Measurements from ENCODE around the gene TTC39B. TPM values are rescaled to one million over a fixed set of nuclear protein-coding genes. Genes with fewer than 3 reads are reported as not detected.
A peak's percentile ranks its signal among the peaks of the same experiment; 100 is the strongest.

The TTC39B gene
- total and polyA plus RNA-seq, 2 donors: 9.4 to 10.6 TPM

GRCh38 chr9:15144622-15145061 lies 162.4 kb downstream of the TTC39B start:
- Histone ChIP-seq H3K36me3 (ENCODE audit: control insufficient read depth in 2 of 2, insufficient read depth in 2 of 2, low read length in 1 of 2) (no peaks in the 10 kb centered on the region), H3K27ac (ENCODE audit: low read depth in 1 of 2, low read length in 1 of 2) (no peak overlapping the region), H3K4me1 (ENCODE audit: control insufficient read depth in 2 of 2, insufficient read depth in 2 of 2, low read length in 2 of 2) (peaks cover 0 to 16% of the 10 kb centered on the region in 2 donors), H3K4me3 (ENCODE audit: low read length in 2 of 2) (no peak overlapping the region), H3K27me3 (ENCODE audit: control insufficient read depth in 2 of 2, insufficient read depth in 1 of 2, low read length in 1 of 2) (no peaks in the 10 kb centered on the region), H3K9me3 (ENCODE audit: control insufficient read depth in 2 of 2, insufficient read depth in 1 of 2, low read length in 1 of 2) (no peaks in the 10 kb centered on the region)
- DNase-seq (ENCODE audit: low read depth in 6 of 9, low spot score in 9 of 9): no peak
- WGBS: 91% methylated on average over 4 of the region's 4 CpGs

- peak in 6 of 9 donors; percentile 56 to 84 (median 66) for DNase-seq (ENCODE audit: low read depth in 6 of 9, low spot score in 9 of 9)
- H3K9me3 ChIP-seq (ENCODE audit: control insufficient read depth in 2 of 2, insufficient read depth in 1 of 2, low read length in 1 of 2): no peaks in the 10 kb centered on the region
- H3K27me3 ChIP-seq (ENCODE audit: control insufficient read depth in 2 of 2, insufficient read depth in 1 of 2, low read length in 1 of 2): no peaks in the 10 kb centered on the region
- no peak overlapping the region for H3K27ac ChIP-seq (ENCODE audit: low read depth in 1 of 2, low read length in 1 of 2)
- peaks cover 0 to 16% of the 10 kb centered on the region in 2 donors for H3K4me1 ChIP-seq (ENCODE audit: control insufficient read depth in 2 of 2, insufficient read depth in 2 of 2, low read length in 2 of 2)
- 68% methylated on average over 6 of the region's 6 CpGs for WGBS
- H3K4me3 ChIP-seq (ENCODE audit: low read length in 2 of 2): no peak overlapping the region
- H3K36me3 ChIP-seq (ENCODE audit: control insufficient read depth in 2 of 2, insufficient read depth in 2 of 2, low read length in 1 of 2): no peaks in the 10 kb centered on the region
Observed at GRCh38 chr9:15142878-15143534, 164.0 kb downstream of the TTC39B start.

- DNase-seq (ENCODE audit: low read depth in 6 of 9, low spot score in 9 of 9): no peak
- Histone ChIP-seq H3K27ac (ENCODE audit: low read depth in 1 of 2, low read length in 1 of 2) (no peak overlapping the region), H3K9me3 (ENCODE audit: control insufficient read depth in 2 of 2, insufficient read depth in 1 of 2, low read length in 1 of 2) (peaks cover 0 to 5% of the 10 kb centered on the region in 2 donors), H3K36me3 (ENCODE audit: control insufficient read depth in 2 of 2, insufficient read depth in 2 of 2, low read length in 1 of 2) (no peaks in the 10 kb centered on the region), H3K4me1 (ENCODE audit: control insufficient read depth in 2 of 2, insufficient read depth in 2 of 2, low read length in 2 of 2) (peaks cover 4 to 30% of the 10 kb centered on the region in 2 donors), H3K27me3 (ENCODE audit: control insufficient read depth in 2 of 2, insufficient read depth in 1 of 2, low read length in 1 of 2) (no peaks in the 10 kb centered on the region), H3K4me3 (ENCODE audit: low read length in 2 of 2) (no peak overlapping the region)
- 99% methylated on average over 1 of the region's 1 CpG for WGBS
Observed at GRCh38 chr9:15140051-15140450, 167.0 kb downstream of the TTC39B start.

GRCh38 chr9:15139469-15139868 lies 167.5 kb downstream of the TTC39B start:
- Histone ChIP-seq H3K4me1 (ENCODE audit: control insufficient read depth in 2 of 2, insufficient read depth in 2 of 2, low read length in 2 of 2) (peaks cover 4 to 35% of the 10 kb centered on the region in 2 donors), H3K36me3 (ENCODE audit: control insufficient read depth in 2 of 2, insufficient read depth in 2 of 2, low read length in 1 of 2) (no peaks in the 10 kb centered on the region), H3K27me3 (ENCODE audit: control insufficient read depth in 2 of 2, insufficient read depth in 1 of 2, low read length in 1 of 2) (no peaks in the 10 kb centered on the region), H3K4me3 (ENCODE audit: low read length in 2 of 2) (no peak overlapping the region), H3K9me3 (ENCODE audit: control insufficient read depth in 2 of 2, insufficient read depth in 1 of 2, low read length in 1 of 2) (peaks cover 0 to 5% of the 10 kb centered on the region in 2 donors), H3K27ac (ENCODE audit: low read depth in 1 of 2, low read length in 1 of 2) (no peak overlapping the region)
- DNase-seq (ENCODE audit: low read depth in 6 of 9, low spot score in 9 of 9): no peak
- WGBS: 91% methylated on average over 13 of the region's 13 CpGs

- Histone ChIP-seq H3K4me3 (ENCODE audit: low read length in 2 of 2) (no peak overlapping the region), H3K4me1 (ENCODE audit: control insufficient read depth in 2 of 2, insufficient read depth in 2 of 2, low read length in 2 of 2) (peaks cover 4 to 39% of the 10 kb centered on the region in 2 donors), H3K9me3 (ENCODE audit: control insufficient read depth in 2 of 2, insufficient read depth in 1 of 2, low read length in 1 of 2) (peaks cover 0 to 5% of the 10 kb centered on the region in 2 donors), H3K36me3 (ENCODE audit: control insufficient read depth in 2 of 2, insufficient read depth in 2 of 2, low read length in 1 of 2) (no peaks in the 10 kb centered on the region), H3K27me3 (ENCODE audit: control insufficient read depth in 2 of 2, insufficient read depth in 1 of 2, low read length in 1 of 2) (no peaks in the 10 kb centered on the region), H3K27ac (ENCODE audit: low read depth in 1 of 2, low read length in 1 of 2) (no peak overlapping the region)
- 93% methylated on average over 2 of the region's 2 CpGs for WGBS
- no peak for DNase-seq (ENCODE audit: low read depth in 6 of 9, low spot score in 9 of 9)
Observed at GRCh38 chr9:15138357-15138686, 168.7 kb downstream of the TTC39B start.

GRCh38 chr9:15137658-15138356 lies 169.2 kb downstream of the TTC39B start:
- Histone ChIP-seq H3K27ac (ENCODE audit: low read depth in 1 of 2, low read length in 1 of 2) (no peak overlapping the region), H3K27me3 (ENCODE audit: control insufficient read depth in 2 of 2, insufficient read depth in 1 of 2, low read length in 1 of 2) (no peaks in the 10 kb centered on the region), H3K36me3 (ENCODE audit: control insufficient read depth in 2 of 2, insufficient read depth in 2 of 2, low read length in 1 of 2) (no peaks in the 10 kb centered on the region), H3K4me3 (ENCODE audit: low read length in 2 of 2) (no peak overlapping the region), H3K4me1 (ENCODE audit: control insufficient read depth in 2 of 2, insufficient read depth in 2 of 2, low read length in 2 of 2) (peaks cover 5 to 39% of the 10 kb centered on the region in 2 donors), H3K9me3 (ENCODE audit: control insufficient read depth in 2 of 2, insufficient read depth in 1 of 2, low read length in 1 of 2) (peaks cover 0 to 5% of the 10 kb centered on the region in 2 donors)
- WGBS: 98% methylated on average over 6 of the region's 6 CpGs
- no peak for DNase-seq (ENCODE audit: low read depth in 6 of 9, low spot score in 9 of 9)

- Histone ChIP-seq H3K4me1 (ENCODE audit: control insufficient read depth in 2 of 2, insufficient read depth in 2 of 2, low read length in 2 of 2) (peaks cover 12 to 40% of the 10 kb centered on the region in 2 donors), H3K36me3 (ENCODE audit: control insufficient read depth in 2 of 2, insufficient read depth in 2 of 2, low read length in 1 of 2) (no peaks in the 10 kb centered on the region), H3K4me3 (ENCODE audit: low read length in 2 of 2) (no peak overlapping the region), H3K27ac (ENCODE audit: low read depth in 1 of 2, low read length in 1 of 2) (no peak overlapping the region), H3K9me3 (ENCODE audit: control insufficient read depth in 2 of 2, insufficient read depth in 1 of 2, low read length in 1 of 2) (peaks cover 0 to 5% of the 10 kb centered on the region in 2 donors), H3K27me3 (ENCODE audit: control insufficient read depth in 2 of 2, insufficient read depth in 1 of 2, low read length in 1 of 2) (no peaks in the 10 kb centered on the region)
- no peak for DNase-seq (ENCODE audit: low read depth in 6 of 9, low spot score in 9 of 9)
- 94% methylated on average over 2 of the region's 2 CpGs for WGBS
Observed at GRCh38 chr9:15137089-15137488, 169.9 kb downstream of the TTC39B start.

- DNase-seq (ENCODE audit: low read depth in 6 of 9, low spot score in 9 of 9): no peak
- peaks cover 0 to 5% of the 10 kb centered on the region in 2 donors for H3K9me3 ChIP-seq (ENCODE audit: control insufficient read depth in 2 of 2, insufficient read depth in 1 of 2, low read length in 1 of 2)
- peaks cover 16 to 42% of the 10 kb centered on the region in 2 donors for H3K4me1 ChIP-seq (ENCODE audit: control insufficient read depth in 2 of 2, insufficient read depth in 2 of 2, low read length in 2 of 2)
- no peak overlapping the region for H3K27ac ChIP-seq (ENCODE audit: low read depth in 1 of 2, low read length in 1 of 2)
- H3K36me3 ChIP-seq (ENCODE audit: control insufficient read depth in 2 of 2, insufficient read depth in 2 of 2, low read length in 1 of 2): no peaks in the 10 kb centered on the region
- H3K27me3 ChIP-seq (ENCODE audit: control insufficient read depth in 2 of 2, insufficient read depth in 1 of 2, low read length in 1 of 2): no peaks in the 10 kb centered on the region
- no peak overlapping the region for H3K4me3 ChIP-seq (ENCODE audit: low read length in 2 of 2)
- WGBS: 89% methylated on average over 5 of the region's 5 CpGs
Observed at GRCh38 chr9:15136646-15137045, 170.4 kb downstream of the TTC39B start.

- DNase-seq (ENCODE audit: low read depth in 6 of 9, low spot score in 9 of 9): peak in 8 of 9 donors; percentile 57 to 90 (median 74)
Observed at GRCh38 chr9:15135164-15135792, 171.7 kb downstream of the TTC39B start.

More at GRCh38 chr9:15135164-15135792, 171.7 kb downstream of the TTC39B start:
- H3K4me1 ChIP-seq (ENCODE audit: control insufficient read depth in 2 of 2, insufficient read depth in 2 of 2, low read length in 2 of 2): peaks cover 26 to 55% of the 10 kb centered on the region in 2 donors
- 38% methylated on average over 18 of the region's 18 CpGs for WGBS
- peak overlapping the region in 1 of 2 donors; percentile 82 for H3K27ac ChIP-seq (ENCODE audit: low read depth in 1 of 2, low read length in 1 of 2)
- no peak overlapping the region for H3K4me3 ChIP-seq (ENCODE audit: low read length in 2 of 2)
- no peaks in the 10 kb centered on the region for H3K36me3 ChIP-seq (ENCODE audit: control insufficient read depth in 2 of 2, insufficient read depth in 2 of 2, low read length in 1 of 2)
- H3K9me3 ChIP-seq (ENCODE audit: control insufficient read depth in 2 of 2, insufficient read depth in 1 of 2, low read length in 1 of 2): peaks cover 0 to 5% of the 10 kb centered on the region in 2 donors
- no peaks in the 10 kb centered on the region for H3K27me3 ChIP-seq (ENCODE audit: control insufficient read depth in 2 of 2, insufficient read depth in 1 of 2, low read length in 1 of 2)
